SK-N-SH (cell line): Measurements from ENCODE around the gene XIAP. TPM values are rescaled to one million over a fixed set of nuclear protein-coding genes. Genes with fewer than 3 reads are reported as not detected.

Experiments used
- CTCF ChIA-PET: fragments of 300-600, 350-600 bp; formaldehyde crosslinking; extraction: SDS; loops from one replicate; lab custom pipeline; 2021; lab: Yijun Ruan, JAX
- POLR2A ChIA-PET: fragments of 350-600 bp; sonication (Branson Sonifier 250); formaldehyde crosslinking; extraction: SDS; loops from one replicate; lab custom pipeline; 2020; ENCODE audit warnings: antibody characterized with exemption, inconsistent platforms; lab: Yijun Ruan, JAX
- DNase-seq: peaks from one replicate; pipeline ENCODE4 v3.0.0; 2012
- H2AFZ ChIP-seq: fragments of 200-600 bp; sonication (generic); 2 replicates; pipeline ENCODE4 v1.8.1; 2016; ENCODE audit warnings: antibody characterized with exemption, mild to moderate bottlenecking, low read depth
- H3F3A ChIP-seq: fragments of 200-600 bp; sonication (generic); replicated peaks from 2 replicates; pipeline ENCODE3; 2016; ENCODE audit warnings: antibody characterized with exemption, mild to moderate bottlenecking; ENCODE audit not compliant: insufficient read depth
- H3K27ac ChIP-seq, 2 experiments: fragments of 200-500 bp in 1 of 2; fragments of 200-600 bp in 1 of 2; sonication (Bioruptor generic) in 1 of 2; sonication (generic), shearing (Covaris generic) in 1 of 2; 2 replicates each; pipeline versions ENCODE4 v1.5.1 to v1.6.1; 2014 to 2016; ENCODE audit warnings: low read depth in 2 of 2, inconsistent platforms in 1 of 2, low read length in 1 of 2, mild to moderate bottlenecking in 1 of 2, mixed read lengths in 1 of 2
- H3K27me3 ChIP-seq: fragments of 200-600 bp; sonication (generic), shearing (Covaris generic); 2 replicates; pipeline ENCODE4 v1.6.1; 2016; ENCODE audit warnings: mixed run types; ENCODE audit not compliant: insufficient read depth
- H3K36me3 ChIP-seq, 2 experiments: fragments of 200-500 bp in 1 of 2; fragments of 200-600 bp in 1 of 2; sonication (Bioruptor generic) in 1 of 2; sonication (generic) in 1 of 2; replicated peaks in 1 of 2; 2 replicates each; pipeline versions ENCODE3 to v1.5.1; 2014 to 2016; ENCODE audit warnings: low read length in 1 of 2, mild to moderate bottlenecking in 1 of 2; ENCODE audit not compliant: insufficient read depth in 2 of 2, control insufficient read depth in 1 of 2
- H3K4me1 ChIP-seq, 2 experiments: fragments of 200-500 bp in 1 of 2; fragments of 200-600 bp in 1 of 2; sonication (Bioruptor generic) in 1 of 2; sonication (generic), shearing (Covaris generic) in 1 of 2; 2 replicates each; pipeline versions ENCODE4 v1.5.1 to v1.6.1; 2014 to 2016; ENCODE audit warnings: low read depth in 1 of 2, low read length in 1 of 2, mixed run types in 1 of 2; ENCODE audit not compliant: insufficient read depth in 2 of 2, control insufficient read depth in 1 of 2
- H3K4me2 ChIP-seq: fragments of 200-600 bp; sonication (generic), shearing (Covaris generic); 2 replicates; pipeline ENCODE4 v1.6.1; 2017; ENCODE audit warnings: mixed run types
- H3K4me3 ChIP-seq, 2 experiments: fragments of 200-500 bp in 1 of 2; fragments of 200-600 bp in 1 of 2; sonication (Bioruptor generic) in 1 of 2; sonication (generic), shearing (Covaris generic) in 1 of 2; 2 replicates each; pipeline versions ENCODE4 v1.5.1 to v1.8.1; 2014 to 2016; ENCODE audit warnings: low read depth in 2 of 2, inconsistent platforms in 1 of 2, low read length in 1 of 2, mild to moderate bottlenecking in 1 of 2, mixed read lengths in 1 of 2, moderate library complexity in 1 of 2
- H3K79me2 ChIP-seq: fragments of 200-600 bp; sonication (generic); 2 replicates; pipeline ENCODE4 v1.8.1; 2017; ENCODE audit warnings: mild to moderate bottlenecking; ENCODE audit not compliant: insufficient read depth
- H3K9ac ChIP-seq: fragments of 200-600 bp; sonication (generic); 2 replicates; pipeline ENCODE4 v1.6.1; 2017; ENCODE audit warnings: mixed run types
- H3K9me2 ChIP-seq: fragments of 200-600 bp; sonication (generic); 2 replicates; pipeline ENCODE4 v1.6.1; 2017; ENCODE audit warnings: mixed run types
- H3K9me3 ChIP-seq: fragments of 200-600 bp; sonication (generic); 2 replicates; pipeline ENCODE4 v1.6.1; 2017; ENCODE audit warnings: mixed run types, mild to moderate bottlenecking, moderate library complexity
- H4K20me1 ChIP-seq: fragments of 200-600 bp; sonication (generic); 2 replicates; pipeline ENCODE4 v1.6.1; 2017; ENCODE audit warnings: mild to moderate bottlenecking, mixed run types; ENCODE audit not compliant: insufficient read depth
- CTCF ChIP-seq: fragments of 200-600 bp; sonication (generic); IDR thresholded peaks from 2 replicates; pipeline ENCODE4 v1.6.1; 2017; ENCODE audit warnings: antibody characterized with exemption, mild to moderate bottlenecking, moderate library complexity
- ELF1 ChIP-seq: IDR thresholded peaks from 2 replicates; pipeline ENCODE4 v1.4.0; 2012
- EP300 ChIP-seq, 2 experiments: IDR thresholded peaks; 2 replicates each; pipeline versions ENCODE4 v1.4.0 to v1.6.1; 2012; ENCODE audit warnings: borderline replicate concordance in 1 of 2, low read depth in 1 of 2, low read length in 1 of 2
- FOSL2 ChIP-seq: IDR thresholded peaks from 2 replicates; pipeline ENCODE4 v1.4.0; 2012; ENCODE audit warnings: low read depth, mild to moderate bottlenecking, moderate library complexity, borderline replicate concordance
- GABPA ChIP-seq: IDR thresholded peaks from 2 replicates; pipeline ENCODE4 v1.4.0; 2012; ENCODE audit warnings: low read depth, mild to moderate bottlenecking
- GATA2 ChIP-seq: sonication (generic); formaldehyde crosslinking; IDR thresholded peaks from 2 replicates; pipeline ENCODE4 v1.5.0; 2020; ENCODE audit warnings: mild to moderate bottlenecking, missing genetic modification reagents
- IRF3 ChIP-seq: fragments of 150-350 bp; IDR thresholded peaks from 2 replicates; pipeline ENCODE4 v1.6.1; 2016; ENCODE audit warnings: mild to moderate bottlenecking, low read depth, low read length
- NRF1 ChIP-seq: IDR thresholded peaks from 2 replicates; pipeline ENCODE4 v1.6.1; 2012; ENCODE audit warnings: low read depth, mild to moderate bottlenecking, low read length
- POLR2AphosphoS5 ChIP-seq: IDR thresholded peaks from 2 replicates; pipeline ENCODE4 v1.6.1; 2012; ENCODE audit warnings: low read depth, low read length
- RCOR1 ChIP-seq: fragments of 150-350 bp; IDR thresholded peaks from 2 replicates; pipeline ENCODE4 v1.6.1; 2017; ENCODE audit warnings: antibody characterized with exemption, low read length
- REST ChIP-seq: IDR thresholded peaks from 2 replicates; pipeline ENCODE4 v1.6.1; 2012; ENCODE audit warnings: mild to moderate bottlenecking, low read depth, low read length, moderate library complexity
- YY1 ChIP-seq: IDR thresholded peaks from 2 replicates; pipeline ENCODE4 v1.4.0; 2012; ENCODE audit warnings: low read depth, mild to moderate bottlenecking
- WGBS: methylation state at CpG from one replicate; pipeline ENCODE4 v1.1.6; 2017; ENCODE audit warnings: low lambda C conversion rate; 5-methylcytosine and 5-hydroxymethylcytosine counted together
- polyA plus RNA-seq, 3 experiments: library from polyadenylated mRNA; depleted of rRNA; stranded (reverse); fragments of >200 nt; gene quantifications; 2 replicates each; pipeline ENCODE4 v1.2.3, GENCODE V29; 2012

XIAP gene
- polyA plus RNA-seq, 1 of the 3 experiments (the other 2 are of a cell fraction): 9.1 TPM

DNA sequence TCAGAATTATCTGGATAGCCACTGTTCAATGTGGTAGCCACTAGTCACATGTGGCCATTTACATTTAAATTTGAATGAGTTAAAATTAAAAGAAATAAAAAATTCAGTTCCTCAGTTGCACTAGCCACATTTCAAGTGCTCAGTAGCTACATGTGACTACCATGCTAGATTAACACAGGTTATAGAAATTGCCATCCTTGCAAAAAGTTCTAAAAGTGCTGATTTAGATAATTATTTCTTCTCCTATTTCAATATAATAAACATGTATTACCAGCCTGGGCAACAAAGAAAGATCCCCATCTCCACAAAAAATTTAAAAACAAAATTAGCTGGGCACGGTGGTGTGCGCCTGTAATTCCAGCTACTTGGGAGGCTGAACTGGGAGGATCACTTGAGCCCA lies 90.0 kb downstream of the XIAP start:
- Histone ChIP-seq H3K27ac (no peak overlapping the region), H3F3A (no peaks in the 10 kb centered on the region), H3K9me2 (no peaks in the 10 kb centered on the region), H3K4me3 (no peak overlapping the region), H3K4me1 (no peaks in the 10 kb centered on the region), H3K9ac (no peak overlapping the region), H3K27me3 (no peaks in the 10 kb centered on the region), H3K9me3 (no peaks in the 10 kb centered on the region), H3K79me2 (no peaks in the 10 kb centered on the region), H2AFZ (no peak overlapping the region), H4K20me1 (no peaks in the 10 kb centered on the region), H3K4me2 (no peak overlapping the region), H3K36me3 (no peaks in the 10 kb centered on the region)
- no peak for TF ChIP-seq POLR2AphosphoS5
- no peak for TF ChIP-seq IRF3
- TF ChIP-seq YY1: no peak
- no peak for TF ChIP-seq REST
- TF ChIP-seq GATA2 (CRISPR knock-in tag): no peak
- TF ChIP-seq GABPA: no peak
- TF ChIP-seq NRF1: no peak
- no peak for TF ChIP-seq CTCF
- no peak for TF ChIP-seq ELF1
- TF ChIP-seq EP300 (IDR thresholded peaks at IDR 0.05; ENCODE audit: borderline replicate concordance in 1 of 2, low read depth in 1 of 2, low read length in 1 of 2): no peak
- no peak for TF ChIP-seq RCOR1
- no peak for TF ChIP-seq FOSL2
- 49% methylated on average over 2 of the region's 2 CpGs for WGBS
- POLR2A ChIA-PET: no interaction called here
- CTCF ChIA-PET: interaction anchor here (1.6 kb wide), 1 partner anchor 65 kb away, joined by 4 read pairs; no protein-coding TSS in a partner anchor
- DNase-seq: no peak
